NCI-H2171 (cell line): Measurements from ENCODE around the gene OSBPL8.
"Not testable (repeated sequence)": the region's sequence is repeated elsewhere in the genome, so short reads cannot be mapped to it uniquely, and the experiment has no call there.

Experiments
- DNase-seq: peaks from one replicate; lab custom pipeline; 2025; lab: John Stamatoyannopoulos, UW

The OSBPL8 gene

GRCh38 chr12:76529226-76529918 lies 30.2 kb downstream of the OSBPL8 start:
- no peak for DNase-seq

GRCh38 chr12:76523408-76523807 lies 36.2 kb downstream of the OSBPL8 start:
- DNase-seq, result no peak

DNA sequence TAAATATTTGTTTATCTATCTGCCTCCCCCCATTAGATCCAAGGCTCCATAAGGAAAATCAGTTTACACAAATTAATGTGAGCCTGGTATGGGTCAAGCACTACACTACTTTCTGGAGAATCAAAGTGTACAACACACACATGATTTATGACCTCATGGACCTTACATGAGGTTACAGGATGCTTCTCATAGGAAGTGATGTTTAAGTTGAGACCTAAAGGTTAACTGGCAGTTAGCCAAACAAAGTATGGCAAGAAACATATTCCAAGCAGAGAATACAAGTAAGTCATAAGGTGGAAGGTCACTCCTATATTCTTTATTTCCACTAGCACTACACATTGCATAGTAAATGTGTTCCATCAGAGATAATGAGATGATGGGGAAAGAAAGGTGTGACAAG lies 39.2 kb downstream of the OSBPL8 start:
- no peak for DNase-seq

GRCh38 chr12:76519538-76519937 lies 40.0 kb downstream of the OSBPL8 start:
- no peak for DNase-seq

DNA sequence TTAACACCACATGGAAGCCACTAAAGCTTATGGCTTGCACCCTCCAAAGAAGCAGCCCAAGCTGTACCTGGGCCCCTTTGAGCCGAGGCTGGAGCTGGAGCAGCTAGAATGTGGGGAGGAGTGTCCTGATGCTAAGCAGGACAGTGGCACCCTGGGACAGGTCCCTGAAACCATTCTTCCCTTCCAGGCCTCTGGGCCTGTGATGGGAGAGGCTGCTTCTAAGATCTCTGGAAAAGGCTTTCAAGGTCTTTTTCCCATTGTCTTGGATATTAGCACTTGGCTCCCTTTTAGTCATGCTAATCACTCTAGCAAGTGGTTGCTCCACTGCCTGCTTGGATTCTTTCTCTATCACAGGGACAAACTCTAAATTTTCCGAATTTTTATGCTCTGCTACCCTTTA lies 40.9 kb downstream of the OSBPL8 start:
- DNase-seq, result no peak

DNA sequence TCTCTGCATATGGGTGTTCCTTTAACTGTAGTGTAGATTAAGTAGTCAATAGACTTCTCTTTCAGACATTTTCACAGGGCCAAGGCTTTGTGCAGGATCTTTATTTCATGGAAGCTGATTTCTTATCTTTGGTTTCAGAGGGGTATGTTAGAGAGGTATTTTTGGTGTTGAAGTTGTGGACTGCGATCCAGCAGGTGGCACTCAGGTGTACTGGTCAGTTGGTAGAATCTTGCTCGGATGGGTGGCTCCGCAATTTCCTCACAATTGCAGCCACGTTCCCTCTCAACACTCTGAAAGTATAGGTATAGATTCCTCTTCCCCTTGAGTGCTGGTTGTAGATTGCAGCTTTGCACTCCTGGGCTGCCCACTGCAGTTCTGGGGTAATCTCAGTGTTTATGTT lies 44.3 kb downstream of the OSBPL8 start:
- no peak for DNase-seq

GRCh38 chr12:76511116-76511716 lies 48.4 kb downstream of the OSBPL8 start:
- DNase-seq, result not testable (repeated sequence)

- DNase-seq, result no peak
These were observed 51.2 kb downstream of the OSBPL8 start for GRCh38 chr12:76508128-76508980.

- no peak for DNase-seq
These were observed 53.4 kb downstream of the OSBPL8 start for GRCh38 chr12:76506149-76506548.

- DNase-seq, result no peak
These were observed 54.5 kb downstream of the OSBPL8 start for GRCh38 chr12:76505050-76505449.

DNA sequence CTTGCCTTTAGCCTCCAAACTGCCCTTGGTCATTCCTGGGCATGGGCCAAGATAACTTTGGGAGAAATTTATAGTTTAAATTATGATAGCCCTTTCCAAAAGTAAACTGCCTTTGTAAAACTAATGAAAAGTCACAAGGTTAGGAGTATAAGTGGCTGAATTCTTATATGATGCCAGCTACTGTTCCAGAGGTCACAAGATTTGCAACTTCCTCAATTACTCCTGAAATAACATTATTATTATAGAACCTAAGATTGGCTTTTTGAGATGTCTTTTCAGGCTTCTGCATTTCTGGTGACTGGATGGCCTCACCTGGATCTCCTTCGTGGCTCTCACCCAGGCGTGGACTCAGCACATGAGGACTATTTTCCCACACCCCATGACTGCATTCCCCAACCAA lies 55.0 kb downstream of the OSBPL8 start:
- no peak for DNase-seq

DNA sequence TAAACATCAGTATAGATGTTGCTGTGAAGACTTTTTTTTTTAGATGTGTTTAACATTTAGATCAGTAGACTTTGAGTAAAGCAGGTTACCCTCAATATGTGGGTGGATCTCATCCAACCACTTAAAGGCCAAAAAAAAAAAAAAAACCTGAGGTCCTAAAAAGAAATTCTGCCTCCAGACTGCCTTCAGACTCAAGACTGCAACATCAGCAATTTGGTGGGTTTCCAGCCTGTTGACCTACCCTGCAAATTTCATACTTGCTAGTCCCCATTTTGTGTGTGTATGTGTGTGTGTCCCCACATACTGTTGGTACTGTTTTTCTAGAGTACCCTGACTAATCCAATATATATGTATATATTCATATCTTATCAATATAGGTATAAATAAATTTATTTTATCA lies 55.6 kb downstream of the OSBPL8 start:
- DNase-seq, result no peak

DNA sequence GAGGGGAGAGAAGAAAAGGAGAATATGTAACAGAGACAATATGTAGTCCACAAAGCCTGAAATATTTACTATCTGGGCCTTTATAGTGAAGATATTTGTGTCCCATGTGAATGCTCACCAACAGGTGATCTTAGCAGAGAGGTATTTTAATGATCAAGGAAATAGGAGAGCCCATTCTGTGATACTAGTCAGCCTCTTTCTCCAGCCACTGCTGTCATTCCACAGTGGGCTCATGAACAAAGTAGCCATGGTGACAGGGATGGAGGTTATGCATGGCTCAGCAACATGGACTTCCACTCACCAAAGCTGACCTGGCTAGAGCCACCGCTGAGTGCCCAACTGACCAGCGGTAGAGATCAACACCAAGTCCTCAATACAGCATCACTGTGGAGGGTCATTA lies 58.2 kb downstream of the OSBPL8 start:
- DNase-seq, result no peak

DNA sequence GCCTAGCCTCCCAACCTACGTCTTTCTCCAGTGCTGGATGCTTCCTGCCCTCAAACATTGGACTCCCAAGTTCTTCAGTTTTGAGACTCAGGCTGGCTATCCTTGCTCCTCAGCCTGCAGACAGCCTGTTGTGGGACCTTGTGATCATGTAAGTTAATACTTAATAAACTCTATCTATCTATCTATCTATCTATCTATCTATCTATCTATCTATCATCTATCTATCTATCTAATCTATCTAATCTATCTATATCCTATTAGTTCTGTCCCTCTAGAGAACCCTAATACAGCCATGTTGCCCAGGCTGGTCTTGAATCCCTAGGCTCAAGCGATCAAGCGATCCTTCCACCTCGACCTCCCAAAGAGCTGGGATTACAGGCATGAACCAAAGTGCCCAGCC lies 60.4 kb downstream of the OSBPL8 start:
- DNase-seq, result not testable (repeated sequence)

- DNase-seq, result no peak
These were observed 64.0 kb downstream of the OSBPL8 start for GRCh38 chr12:76495556-76495955.

- no peak for DNase-seq
These were observed 68.3 kb downstream of the OSBPL8 start for GRCh38 chr12:76491292-76491691.

GRCh38 chr12:76490763-76491162 lies 68.8 kb downstream of the OSBPL8 start:
- no peak for DNase-seq

DNA sequence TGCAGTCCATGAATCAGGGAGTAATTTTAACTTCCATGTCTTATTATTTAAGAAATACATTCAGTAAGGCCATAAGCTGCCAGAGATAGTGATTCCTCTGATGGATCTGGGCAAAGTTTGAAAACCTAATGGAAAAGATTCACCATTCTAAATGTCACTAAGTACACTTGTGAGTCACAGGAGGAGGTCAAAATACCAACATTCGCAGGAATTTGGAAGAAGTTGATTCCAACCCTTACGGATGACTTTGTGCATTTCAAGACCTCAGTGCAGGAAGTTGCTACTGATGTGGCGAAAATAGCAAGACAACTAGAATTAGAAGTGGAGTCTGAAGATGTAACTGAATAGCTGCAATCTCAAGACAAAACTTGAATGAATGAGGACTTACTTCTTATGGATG lies 69.8 kb downstream of the OSBPL8 start:
- DNase-seq, result no peak

DNA sequence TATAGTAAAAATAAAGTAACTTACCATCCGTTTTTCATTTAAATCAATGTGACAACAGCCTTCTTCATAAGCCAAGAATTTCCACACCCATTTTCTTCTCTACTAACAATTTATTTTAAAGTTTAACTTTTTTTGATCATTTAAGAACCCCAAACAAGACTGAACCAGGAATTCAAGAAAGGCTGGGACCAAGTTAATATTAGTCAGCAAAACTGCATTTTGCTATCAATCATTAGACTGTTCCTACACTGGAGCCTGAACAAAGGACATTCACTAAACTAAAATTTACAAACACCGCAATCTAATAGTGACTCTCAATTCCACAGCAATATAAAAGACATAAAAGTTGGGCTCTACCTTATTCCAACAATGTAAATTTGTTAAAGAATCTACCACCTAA lies 73.6 kb downstream of the OSBPL8 start:
- no peak for DNase-seq

- no peak for DNase-seq
These were observed 78.8 kb downstream of the OSBPL8 start for GRCh38 chr12:76480796-76481195.

- no peak for DNase-seq
These were observed 81.5 kb downstream of the OSBPL8 start for GRCh38 chr12:76478045-76478444.

- DNase-seq, result not testable (repeated sequence)
These were observed 86.7 kb downstream of the OSBPL8 start for GRCh38 chr12:76472862-76473261.

- DNase-seq, result no peak
These were observed 88.0 kb downstream of the OSBPL8 start for GRCh38 chr12:76471579-76471978.
